MM.1S (cell line): Measurements from ENCODE around the gene CCDC51.

Experiments
- DNase-seq: peaks from one replicate; pipeline ENCODE4 v3.0.0-alpha.2; 2015
- H2AFZ ChIP-seq: fragments of 300-600 bp; sonication (generic); 2 replicates; pipeline ENCODE4 v1.6.0; 2016; ENCODE audit warnings: antibody characterized with exemption, low read length
- H3F3A ChIP-seq: fragments of 300-600 bp; sonication (generic); 2 replicates; pipeline ENCODE4 v1.6.1; 2016; ENCODE audit warnings: mild to moderate bottlenecking, antibody characterized with exemption, low read length, moderate library complexity, mixed read lengths; ENCODE audit not compliant: insufficient read depth
- H3K27ac ChIP-seq: fragments of 300-600 bp; sonication (generic); 2 replicates; pipeline ENCODE4 v1.5.1; 2016; ENCODE audit warnings: mild to moderate bottlenecking, low read length
- H3K27me3 ChIP-seq: fragments of 300-600 bp; sonication (generic); replicated peaks from 2 replicates; pipeline ENCODE4 v1.6.0; 2016; ENCODE audit warnings: low read length; ENCODE audit not compliant: insufficient read depth
- H3K36me3 ChIP-seq: fragments of 300-600 bp; sonication (generic); replicated peaks from 2 replicates; pipeline ENCODE4 v1.6.1; 2016; ENCODE audit warnings: mild to moderate bottlenecking, low read length, mixed read lengths; ENCODE audit not compliant: insufficient read depth
- H3K4me1 ChIP-seq: fragments of 300-600 bp; sonication (generic); 2 replicates; pipeline ENCODE4 v1.6.1; 2016; ENCODE audit warnings: low read length, mixed read lengths
- H3K4me2 ChIP-seq: fragments of 300-600 bp; sonication (generic); 2 replicates; pipeline ENCODE4 v1.6.0; 2016; ENCODE audit warnings: low read depth, low read length
- H3K4me3 ChIP-seq: fragments of 300-600 bp; sonication (generic); 2 replicates; pipeline ENCODE4 v1.5.1; 2016; ENCODE audit warnings: low read length, mixed read lengths
- H3K79me2 ChIP-seq: fragments of 300-600 bp; sonication (generic); 2 replicates; pipeline ENCODE4 v1.6.1; 2016; ENCODE audit warnings: mixed run types, low read length, mixed read lengths
- H3K9ac ChIP-seq: fragments of 300-600 bp; sonication (generic); 2 replicates; pipeline ENCODE4 v1.6.1; 2016; ENCODE audit warnings: low read length, mixed read lengths
- H3K9me2 ChIP-seq: fragments of 300-600 bp; sonication (generic); replicated peaks from 2 replicates; pipeline ENCODE4 v1.6.1; 2016; ENCODE audit warnings: mild to moderate bottlenecking, low read length, mixed read lengths; ENCODE audit not compliant: insufficient read depth
- H3K9me3 ChIP-seq: fragments of 300-600 bp; sonication (generic); replicated peaks from 2 replicates; pipeline ENCODE4 v1.6.1; 2016; ENCODE audit warnings: mild to moderate bottlenecking, low read length, mixed read lengths; ENCODE audit not compliant: insufficient read depth
- H4K20me1 ChIP-seq: fragments of 300-600 bp; sonication (generic); 2 replicates; pipeline ENCODE4 v1.6.1; 2016; ENCODE audit warnings: mild to moderate bottlenecking, low read length, moderate library complexity, mixed read lengths; ENCODE audit not compliant: insufficient read depth
- EZH2 ChIP-seq: fragments of 300-600 bp; sonication (generic); optimal IDR thresholded peaks from 2 replicates; pipeline ENCODE3; 2017; ENCODE audit warnings: low read depth, mild to moderate bottlenecking, antibody characterized with exemption, low read length, mixed read lengths
- EZH2phosphoT487 ChIP-seq: fragments of 300-600 bp; sonication (generic); IDR thresholded peaks from 2 replicates; pipeline ENCODE4 v1.6.1; 2018; ENCODE audit warnings: antibody characterized with exemption, low read length
- TF ChIP-seq, protein P1 (sequence below): fragments of 300-600 bp; sonication (generic); IDR thresholded peaks from 2 replicates; pipeline ENCODE4 v1.5.1; 2016; ENCODE audit warnings: antibody characterized with exemption, low read length, mixed read lengths

CCDC51 gene

DNA sequence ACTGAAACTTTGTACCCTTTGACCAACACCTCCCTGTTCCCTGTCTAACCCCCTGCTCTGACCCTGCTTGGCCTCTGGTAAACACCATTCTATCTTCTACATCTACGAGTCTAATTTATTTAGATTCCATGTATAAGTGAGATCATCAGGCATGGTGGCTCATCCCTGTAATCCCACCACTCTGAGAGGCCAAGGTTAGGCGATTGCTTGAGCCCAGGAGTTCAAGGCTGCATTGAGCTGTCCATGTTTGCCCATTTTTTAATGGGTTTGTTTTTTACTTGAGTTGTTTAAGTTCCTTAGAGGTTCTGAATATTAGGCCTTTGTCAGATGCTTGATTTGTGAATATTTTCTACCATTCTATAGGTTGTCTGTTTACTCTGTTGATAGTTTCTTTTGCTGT, 51.0 kb downstream of the CCDC51 start:
- no peak overlapping the region for H3K9ac ChIP-seq
- H3K4me1 ChIP-seq: no peaks in the 10 kb centered on the region
- no peaks in the 10 kb centered on the region for H3K9me2 ChIP-seq
- no peak overlapping the region for H3K4me2 ChIP-seq
- no peaks in the 10 kb centered on the region for H3F3A ChIP-seq
- H3K9me3 ChIP-seq: no peaks in the 10 kb centered on the region
- no peaks in the 10 kb centered on the region for H4K20me1 ChIP-seq
- no peak overlapping the region for H2AFZ ChIP-seq
- no peaks in the 10 kb centered on the region for H3K79me2 ChIP-seq
- TF ChIP-seq, protein P1, sequence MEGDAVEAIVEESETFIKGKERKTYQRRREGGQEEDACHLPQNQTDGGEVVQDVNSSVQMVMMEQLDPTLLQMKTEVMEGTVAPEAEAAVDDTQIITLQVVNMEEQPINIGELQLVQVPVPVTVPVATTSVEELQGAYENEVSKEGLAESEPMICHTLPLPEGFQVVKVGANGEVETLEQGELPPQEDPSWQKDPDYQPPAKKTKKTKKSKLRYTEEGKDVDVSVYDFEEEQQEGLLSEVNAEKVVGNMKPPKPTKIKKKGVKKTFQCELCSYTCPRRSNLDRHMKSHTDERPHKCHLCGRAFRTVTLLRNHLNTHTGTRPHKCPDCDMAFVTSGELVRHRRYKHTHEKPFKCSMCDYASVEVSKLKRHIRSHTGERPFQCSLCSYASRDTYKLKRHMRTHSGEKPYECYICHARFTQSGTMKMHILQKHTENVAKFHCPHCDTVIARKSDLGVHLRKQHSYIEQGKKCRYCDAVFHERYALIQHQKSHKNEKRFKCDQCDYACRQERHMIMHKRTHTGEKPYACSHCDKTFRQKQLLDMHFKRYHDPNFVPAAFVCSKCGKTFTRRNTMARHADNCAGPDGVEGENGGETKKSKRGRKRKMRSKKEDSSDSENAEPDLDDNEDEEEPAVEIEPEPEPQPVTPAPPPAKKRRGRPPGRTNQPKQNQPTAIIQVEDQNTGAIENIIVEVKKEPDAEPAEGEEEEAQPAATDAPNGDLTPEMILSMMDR: no peak
- no peak for TF ChIP-seq EZH2phosphoT487
- TF ChIP-seq EZH2: no peak
- DNase-seq: no peak
- H3K27me3 ChIP-seq: no peaks in the 10 kb centered on the region
- no peak overlapping the region for H3K4me3 ChIP-seq
- H3K36me3 ChIP-seq: no peaks in the 10 kb centered on the region
- H3K27ac ChIP-seq: no peak overlapping the region

DNA sequence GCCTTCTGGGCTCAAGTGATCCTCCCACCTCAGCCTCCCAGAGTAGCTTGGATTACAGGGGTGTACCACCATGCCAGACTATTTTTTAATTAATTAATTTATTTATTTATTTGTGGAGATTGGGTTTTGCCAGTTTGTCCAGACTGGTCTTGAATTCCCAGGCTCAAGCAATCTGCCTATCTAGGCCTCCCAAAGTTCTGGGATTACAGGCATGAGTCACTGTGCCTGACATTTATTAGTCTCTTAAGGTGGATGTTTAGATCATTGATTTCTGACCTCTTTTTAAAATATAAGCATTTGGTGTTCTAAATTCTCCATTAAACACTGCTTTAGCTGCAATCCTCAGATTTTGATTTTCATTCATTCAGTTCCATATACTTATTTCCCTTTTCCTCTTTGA, 52.3 kb downstream of the CCDC51 start:
- Histone ChIP-seq H3K9me3 (no peaks in the 10 kb centered on the region), H3K4me3 (no peak overlapping the region), H3K9ac (no peak overlapping the region), H3K27me3 (no peaks in the 10 kb centered on the region), H4K20me1 (no peaks in the 10 kb centered on the region), H3K36me3 (no peaks in the 10 kb centered on the region), H2AFZ (no peak overlapping the region), H3K4me2 (no peak overlapping the region), H3F3A (no peaks in the 10 kb centered on the region), H3K4me1 (no peaks in the 10 kb centered on the region), H3K79me2 (no peaks in the 10 kb centered on the region), H3K9me2 (no peaks in the 10 kb centered on the region), H3K27ac (no peak overlapping the region)
- DNase-seq: no peak
- TF ChIP-seq EZH2phosphoT487: no peak
- no peak for TF ChIP-seq EZH2
- TF ChIP-seq, protein P1: no peak
